HTERT RPE-1 (cell line): ENCODE measurements around the gene TBC1D22A.
"Not testable (repeated sequence)": the region's sequence is repeated elsewhere in the genome, so short reads cannot be mapped to it uniquely, and the experiment has no call there.

Experiments
- in situ Hi-C: fragments of 300-500 bp; cut with MboI; formaldehyde crosslinking; loops from 4 replicates; pipeline ENCODE4 v1.14.3; 2020; ENCODE audit warnings: low sequenced_read_pairs

Gene TBC1D22A

DNA sequence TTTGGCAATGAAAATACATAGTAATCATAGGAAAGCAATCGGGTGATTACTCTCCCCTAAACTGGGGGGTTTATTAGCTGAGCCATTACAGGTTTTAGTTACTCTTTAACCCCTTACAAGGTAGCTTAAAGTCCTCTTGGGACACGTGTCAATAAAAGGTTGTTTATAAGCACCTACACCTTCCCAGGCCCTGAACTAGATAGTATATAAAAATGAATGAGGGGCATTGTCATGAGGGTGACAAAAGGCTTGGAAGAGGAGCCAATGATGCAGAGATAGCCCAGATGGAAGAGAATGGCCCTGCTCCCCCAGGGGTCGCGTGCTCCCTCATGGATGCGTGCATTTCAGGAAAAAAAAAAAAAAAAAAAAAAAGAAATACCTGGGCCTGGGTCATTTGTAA lies 276.9 kb downstream of the TBC1D22A start:
- in situ Hi-C loops, result no loop called here

DNA sequence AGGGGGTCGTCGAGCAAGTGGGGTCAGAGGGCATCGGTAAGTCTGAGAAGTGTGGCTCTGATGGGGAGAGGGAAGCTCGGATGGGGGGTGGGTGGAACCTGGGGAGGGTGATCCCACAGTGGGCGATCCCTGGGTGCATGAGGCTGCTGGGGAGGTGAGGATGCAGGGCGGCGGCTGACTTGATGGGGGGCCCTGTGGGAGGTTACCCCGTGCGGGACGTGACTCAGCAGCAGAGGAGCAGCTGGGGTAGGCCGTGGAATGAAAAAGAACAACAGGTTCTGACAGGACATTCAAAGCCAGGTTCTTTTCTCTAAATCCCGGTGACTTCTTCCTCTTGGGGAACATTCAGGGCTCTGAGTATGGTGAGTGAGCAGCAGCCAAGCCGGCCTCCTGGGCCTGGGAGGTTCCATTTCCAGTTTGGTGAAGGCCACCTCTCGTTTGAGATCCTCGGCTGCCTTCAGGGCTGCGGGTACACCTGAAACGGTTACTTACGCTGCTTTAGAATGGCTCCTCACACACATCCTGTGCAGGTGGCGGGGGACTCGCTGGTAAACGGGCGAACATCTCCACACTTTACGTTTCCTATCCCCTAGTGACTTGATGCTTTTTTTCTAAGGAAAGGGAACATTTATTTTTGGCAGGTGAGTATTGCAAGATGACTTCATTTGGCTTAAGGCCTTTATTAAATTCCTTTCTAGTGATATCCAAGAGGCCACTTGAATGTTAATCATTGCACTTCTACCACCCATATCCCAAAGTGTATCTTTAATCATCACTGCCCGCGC lies 278.2 kb downstream of the TBC1D22A start:
- in situ Hi-C loops, result no loop called here

DNA sequence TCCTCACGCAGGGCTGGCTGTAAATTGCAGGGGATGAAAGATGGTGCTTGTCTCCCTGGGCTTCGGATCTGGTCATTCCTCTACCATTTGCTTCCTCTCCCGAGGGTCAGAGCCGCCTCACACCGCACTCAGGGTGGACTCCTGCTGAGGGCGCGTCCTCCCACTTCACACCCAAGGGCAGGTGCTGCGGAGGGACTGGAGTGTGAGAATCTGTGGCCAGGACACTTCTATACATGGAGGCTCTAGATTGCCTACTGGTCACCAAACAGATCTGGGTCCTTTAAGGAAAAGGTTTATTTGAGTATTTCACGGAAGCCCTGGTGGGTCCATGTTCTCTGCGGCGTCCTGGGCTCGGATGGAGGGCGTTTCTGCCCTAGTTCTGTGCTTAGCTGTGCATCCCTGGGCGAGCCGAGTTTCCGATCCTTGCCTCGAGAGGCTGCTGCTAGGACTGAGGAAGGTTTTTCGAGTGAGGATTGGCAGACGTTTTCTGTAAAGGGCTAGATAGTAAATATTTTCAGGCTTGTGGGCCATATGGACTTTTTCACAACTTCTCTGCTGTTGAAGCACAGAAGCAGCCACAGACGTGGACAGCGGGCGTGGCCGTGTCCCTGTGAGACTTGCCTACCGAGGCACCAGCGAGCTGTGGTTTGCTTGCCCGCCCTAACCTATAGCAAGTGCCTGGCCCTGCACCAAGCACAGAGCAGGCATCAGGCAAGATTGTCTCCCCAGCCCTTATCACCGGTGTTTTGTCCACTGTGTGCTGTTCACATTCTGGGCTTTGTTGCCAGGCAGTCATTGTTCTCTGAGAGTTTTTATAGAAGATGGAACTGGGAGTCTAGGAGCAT lies 279.0 kb downstream of the TBC1D22A start:
- in situ Hi-C loops, result no loop called here

DNA sequence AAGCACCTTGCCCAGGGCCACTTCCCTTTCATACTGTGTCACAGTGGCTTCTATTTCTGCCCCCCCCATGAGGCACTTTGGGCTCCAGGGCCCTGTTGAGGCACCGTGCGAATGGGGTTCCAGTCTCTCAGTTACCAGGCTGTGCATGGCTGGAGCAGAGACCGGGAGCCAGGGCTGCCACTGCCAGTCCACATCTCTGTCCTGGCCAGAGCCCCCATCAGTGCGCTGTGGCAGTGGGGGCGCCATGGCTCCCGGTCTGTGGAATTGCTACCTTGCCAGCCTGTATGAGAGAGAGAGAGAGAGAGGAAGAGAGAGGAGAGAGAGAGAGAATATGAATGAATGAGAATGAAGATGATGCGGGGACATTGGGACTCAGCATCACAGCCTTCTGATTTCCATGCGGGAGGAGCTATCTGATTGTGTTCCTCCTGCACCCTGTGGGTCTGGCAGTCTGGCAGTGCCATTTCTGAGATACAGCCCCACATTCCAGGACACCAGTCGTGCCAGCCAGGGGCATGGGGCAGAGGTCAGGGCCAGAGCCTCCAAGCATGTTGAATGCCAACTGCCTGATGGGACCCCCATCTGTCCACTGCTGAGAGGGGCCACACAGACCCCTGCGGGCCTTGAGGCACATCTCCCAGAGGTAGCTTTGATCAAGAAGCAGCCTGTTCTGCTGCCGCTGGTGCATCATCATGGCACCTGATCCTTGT lies 279.8 kb downstream of the TBC1D22A start:
- in situ Hi-C loops, result no loop called here

DNA sequence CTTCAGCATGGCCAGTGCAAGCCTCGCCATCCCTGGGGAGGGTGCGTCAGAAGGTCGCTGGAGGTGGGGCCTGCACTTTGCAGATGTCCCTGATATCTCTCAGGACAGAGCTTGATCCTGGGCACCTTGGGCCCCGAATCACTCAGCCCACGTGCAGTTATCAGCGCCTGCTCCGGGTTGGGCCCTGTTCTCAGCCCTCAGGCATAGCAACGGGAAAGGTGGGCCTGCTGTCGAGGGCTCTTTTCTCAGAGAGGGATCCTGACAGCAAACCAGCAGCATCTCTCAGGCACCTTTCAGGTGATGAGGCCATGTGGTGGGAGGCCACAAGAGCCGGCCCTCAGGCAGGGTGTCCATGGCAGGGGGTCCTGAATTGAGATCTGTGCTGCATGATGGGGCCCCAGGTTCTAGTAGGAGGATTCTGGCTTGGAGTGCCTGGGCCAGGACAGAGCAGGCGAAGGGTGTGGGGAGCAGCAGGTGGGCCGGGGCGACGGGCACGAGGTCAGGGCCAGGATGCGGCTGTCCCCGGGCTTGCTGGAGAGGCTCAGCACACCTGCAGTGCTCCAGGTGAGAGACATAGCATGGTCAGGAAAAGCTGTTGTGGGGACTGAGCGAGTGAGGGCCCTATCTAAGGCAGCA lies 280.5 kb downstream of the TBC1D22A start:
- in situ Hi-C loops, result no loop called here

DNA sequence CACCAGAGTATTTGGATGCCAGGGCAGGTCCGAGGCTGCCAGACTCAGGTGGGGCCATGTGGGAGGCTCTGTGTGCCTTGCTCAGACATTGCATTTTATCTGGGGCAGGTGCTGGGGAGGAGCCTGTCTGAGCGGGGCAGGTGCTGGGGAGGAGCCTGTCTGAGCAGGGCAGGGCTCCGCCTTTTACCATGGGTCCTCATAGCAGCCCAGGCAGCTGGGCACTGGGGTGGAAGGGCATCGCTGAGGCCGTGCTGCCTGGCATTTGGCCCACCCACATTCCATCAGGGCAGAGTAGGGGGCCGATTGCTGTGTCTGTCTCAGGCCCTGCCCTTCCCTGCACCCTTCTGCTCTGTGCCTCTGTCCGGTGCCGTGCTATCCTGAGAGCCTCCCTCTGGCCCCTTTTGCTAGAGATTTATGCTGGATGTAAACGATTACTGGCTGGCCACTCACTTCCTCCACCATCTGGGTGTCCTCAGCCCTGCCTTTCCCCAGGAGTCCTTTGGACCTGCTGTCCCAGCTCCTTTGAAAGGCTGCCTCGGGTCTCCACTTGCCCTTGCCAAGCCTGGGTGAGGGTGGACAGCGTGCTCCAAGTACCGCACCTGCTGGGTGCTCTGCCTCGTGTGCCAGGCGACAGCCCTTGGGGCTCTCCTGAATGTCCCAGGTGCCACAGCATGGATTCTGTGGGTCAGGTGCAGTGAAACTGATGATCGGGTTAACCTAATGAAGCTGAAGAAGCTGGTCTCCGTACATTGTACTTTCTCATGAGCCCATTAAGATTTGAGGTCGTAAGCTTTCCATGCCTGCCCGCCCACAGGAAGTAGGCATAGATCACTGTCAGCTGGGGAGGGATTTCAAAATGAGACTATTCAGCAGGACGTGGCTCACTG lies 281.6 kb downstream of the TBC1D22A start:
- in situ Hi-C loops, result no loop called here

DNA sequence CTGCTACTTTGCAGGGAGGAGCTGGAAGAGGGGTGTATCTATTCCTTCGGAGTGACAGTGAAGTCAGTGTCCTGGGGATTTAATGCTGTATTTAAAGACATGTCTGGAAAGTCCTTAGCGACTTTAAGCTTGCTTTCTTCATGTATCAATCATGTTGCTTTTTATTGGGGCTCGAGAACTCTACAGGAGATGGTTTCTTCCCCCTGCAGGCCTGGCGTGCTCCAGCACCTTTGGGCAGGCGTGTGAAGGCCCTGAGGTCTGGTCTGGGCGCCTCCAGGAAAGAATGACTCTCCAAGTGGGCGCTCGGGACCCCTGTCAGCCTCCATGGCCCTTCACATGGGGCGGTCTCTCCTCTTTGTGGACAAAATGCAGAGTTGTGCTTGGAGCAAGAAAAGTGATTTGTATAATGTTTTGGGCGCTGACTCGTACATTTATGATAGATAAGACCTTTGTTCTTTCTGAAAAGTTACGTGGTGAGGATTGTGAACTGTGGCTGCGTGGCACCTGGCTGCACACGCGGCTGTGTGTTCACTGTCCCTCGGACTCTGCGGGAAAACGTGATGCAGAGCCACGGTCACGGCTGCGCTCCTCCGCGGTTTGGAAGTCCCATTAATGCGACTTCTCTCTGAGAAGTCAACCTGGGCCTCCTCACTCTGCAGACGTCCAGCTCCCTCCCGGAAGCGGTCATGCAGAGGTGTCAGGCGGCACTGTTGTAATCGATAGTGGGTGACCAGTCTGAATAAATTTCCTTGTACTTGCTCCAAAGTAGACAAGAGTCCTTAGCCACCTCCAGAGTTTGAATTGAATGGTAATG lies 282.5 kb downstream of the TBC1D22A start:
- in situ Hi-C loops, result no loop called here

DNA sequence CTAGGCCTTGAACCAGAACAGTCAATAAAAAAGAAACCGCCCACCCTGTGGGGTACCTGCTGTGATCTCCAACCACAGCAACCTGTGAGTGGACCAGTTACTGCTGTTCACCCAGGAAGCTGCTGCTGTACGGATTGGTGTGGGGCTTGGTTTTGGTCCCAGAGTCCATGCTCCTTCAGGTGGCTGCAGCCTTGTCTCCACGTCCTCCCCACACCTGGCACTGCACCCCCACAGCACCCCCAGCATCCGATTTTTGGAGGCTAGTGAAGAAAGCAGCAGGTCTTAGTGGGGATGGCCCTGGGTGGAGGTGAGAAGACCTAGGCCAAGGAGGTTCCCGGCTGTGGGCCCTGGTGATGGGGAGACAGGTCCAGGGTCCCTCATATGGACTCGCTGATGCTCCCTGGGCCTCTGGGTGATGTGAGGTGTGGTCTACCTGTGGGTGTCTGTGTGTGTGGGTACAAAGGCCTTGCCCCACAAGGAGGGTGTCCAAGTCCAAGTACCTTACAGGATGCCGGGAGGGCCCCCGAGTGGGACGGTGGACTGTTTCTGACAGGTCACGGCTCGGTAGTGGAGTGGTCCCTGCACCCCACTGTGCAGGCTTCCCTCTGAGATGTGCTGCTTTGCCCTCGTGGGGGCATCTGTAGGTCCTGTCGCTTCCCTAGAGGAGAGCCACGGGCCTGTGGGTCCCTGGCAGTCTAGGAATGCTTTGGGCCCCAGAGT lies 283.4 kb downstream of the TBC1D22A start:
- in situ Hi-C loops, result no loop called here

DNA sequence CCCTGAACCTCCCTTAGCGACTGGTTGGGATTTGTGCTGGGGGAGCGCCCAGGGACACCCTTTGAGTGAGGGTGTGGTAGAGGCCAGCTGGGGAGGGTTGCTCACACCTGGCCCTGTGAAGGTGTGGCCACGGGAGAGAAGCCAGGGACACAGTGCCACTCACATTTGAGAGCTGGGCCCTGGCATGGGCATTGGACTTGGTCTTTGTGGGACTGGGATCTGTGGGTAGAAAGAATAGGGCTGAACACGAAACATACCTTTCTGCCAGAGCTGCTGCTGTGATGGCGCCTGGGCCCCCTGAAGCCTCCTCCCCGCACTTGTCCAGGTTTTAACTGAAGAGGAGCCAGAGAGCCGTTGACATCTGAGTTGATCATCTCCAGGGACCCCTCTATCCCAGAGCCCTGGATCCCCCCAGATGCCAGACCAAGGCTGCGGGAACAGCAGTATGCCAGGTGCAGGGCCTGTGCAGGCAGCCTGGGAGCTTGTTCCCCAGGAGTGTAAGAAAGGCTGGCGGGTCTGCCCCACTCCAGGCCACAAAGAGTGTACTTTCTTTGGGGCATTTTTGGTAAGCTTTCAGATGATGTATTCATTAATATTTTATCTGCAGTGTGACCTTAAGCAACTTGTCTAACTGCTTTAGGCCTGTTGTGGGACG lies 284.1 kb downstream of the TBC1D22A start:
- in situ Hi-C loops, result no loop called here

DNA sequence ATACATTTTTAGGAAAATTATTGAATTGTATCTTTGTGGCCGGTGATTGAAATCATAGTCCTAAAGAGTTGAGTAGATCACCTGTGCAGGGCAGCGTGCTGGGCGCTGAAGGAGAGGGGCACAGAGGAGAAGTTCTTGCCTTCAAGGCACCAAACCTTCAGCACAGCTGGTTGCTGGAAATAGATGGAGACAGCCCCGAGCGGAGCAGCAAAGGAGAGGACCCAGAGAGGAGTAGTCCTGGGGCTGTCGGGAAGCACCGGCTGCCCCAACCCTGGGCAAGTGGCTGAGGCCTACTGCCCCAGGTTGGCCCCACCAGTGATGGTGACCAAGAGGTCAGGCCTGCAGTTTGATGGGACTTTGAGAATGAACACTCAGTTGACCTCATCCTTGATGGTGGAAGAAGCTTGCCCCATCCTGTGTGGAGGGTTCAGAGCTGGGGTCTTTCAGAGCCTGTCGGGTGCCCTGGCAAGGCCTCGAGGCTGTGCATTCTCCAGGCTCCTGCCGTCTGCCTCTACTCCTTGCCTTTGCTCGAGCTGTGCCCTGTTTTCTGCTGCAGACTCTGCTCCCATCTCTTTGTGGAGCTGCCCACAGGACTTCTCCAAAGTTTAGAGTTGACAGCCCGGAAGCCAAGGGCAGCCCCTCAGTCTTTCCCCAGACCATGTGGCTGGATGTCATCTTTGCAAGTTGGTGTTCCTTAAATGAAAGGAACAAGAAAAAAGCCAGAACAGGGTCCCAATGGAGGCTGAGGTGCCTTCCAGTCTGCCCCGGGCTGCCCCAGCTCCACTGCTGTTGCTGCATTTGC lies 285.1 kb downstream of the TBC1D22A start:
- in situ Hi-C loops, result no loop called here

DNA sequence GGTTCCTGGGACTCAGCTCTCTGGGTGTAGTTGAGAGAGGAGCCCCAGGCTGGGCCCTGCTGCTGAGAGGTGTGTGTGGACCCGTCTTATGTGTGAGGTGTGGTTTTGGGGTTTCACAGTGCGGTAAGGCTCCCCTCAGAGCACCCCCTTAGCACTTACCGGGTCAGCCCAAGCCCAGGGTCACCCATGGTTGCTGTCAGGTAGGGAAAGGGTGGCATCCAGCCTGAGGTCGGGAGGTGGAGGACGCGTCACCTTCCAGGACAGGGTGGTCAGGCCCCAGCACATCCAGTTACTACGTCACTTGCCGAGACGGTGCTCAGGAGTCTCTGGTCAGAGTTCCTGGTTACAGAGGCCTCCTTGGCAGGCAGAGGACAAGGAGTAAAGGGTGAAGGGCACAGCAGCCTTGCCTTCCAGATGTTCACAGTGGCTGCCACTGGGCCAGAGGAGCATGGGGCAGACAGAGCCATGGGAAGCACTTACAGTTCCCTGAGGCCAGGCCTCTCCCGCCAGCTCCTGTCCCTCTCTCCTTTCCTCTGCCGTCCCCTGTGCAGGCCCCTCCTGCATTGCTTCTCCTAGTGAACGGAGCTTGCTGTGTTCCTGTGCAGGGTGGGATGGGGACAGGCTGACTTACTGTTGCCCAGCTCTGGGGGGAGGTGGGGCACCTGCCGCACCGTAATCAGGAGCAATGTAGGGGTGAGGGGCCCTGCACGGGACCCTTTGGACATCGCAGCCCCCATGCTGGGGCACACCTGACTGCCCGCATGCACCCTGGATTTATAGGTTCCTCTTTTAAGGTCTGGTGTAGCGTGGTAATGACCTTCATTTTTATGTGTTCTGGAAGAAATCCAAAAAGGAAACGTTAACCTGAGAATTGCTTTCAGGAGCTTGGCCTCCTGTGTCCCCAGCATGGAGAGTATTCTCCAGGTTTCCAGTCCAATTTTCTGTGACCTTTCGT lies 285.9 kb downstream of the TBC1D22A start:
- in situ Hi-C loops, result no loop called here

DNA sequence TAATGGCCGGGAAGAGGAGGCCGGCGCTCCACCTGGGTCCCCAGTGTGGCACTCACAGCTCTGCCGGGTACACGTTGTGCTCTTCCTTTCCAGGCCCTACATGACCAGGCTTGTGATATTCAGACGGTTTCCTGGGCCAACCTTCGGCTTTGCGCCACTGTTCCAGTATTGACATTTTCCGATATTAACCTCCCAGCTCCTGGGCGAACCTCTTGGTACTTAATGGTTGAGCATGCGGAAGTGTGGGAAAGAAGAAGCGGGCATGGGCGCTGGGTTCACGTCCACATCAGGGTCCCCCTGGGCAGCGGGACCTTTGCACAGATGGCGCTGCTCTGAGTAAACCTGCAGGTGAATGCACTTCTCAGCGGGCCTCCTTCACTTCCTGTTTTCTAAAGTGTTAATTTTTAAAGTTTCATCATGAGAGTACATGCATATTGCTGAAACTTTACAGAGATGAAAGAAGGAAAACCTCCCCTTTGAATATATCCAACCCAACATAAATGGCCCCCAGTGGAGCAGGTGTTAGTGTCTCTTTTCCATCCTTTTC lies 286.7 kb downstream of the TBC1D22A start:
- in situ Hi-C loops, result no loop called here

DNA sequence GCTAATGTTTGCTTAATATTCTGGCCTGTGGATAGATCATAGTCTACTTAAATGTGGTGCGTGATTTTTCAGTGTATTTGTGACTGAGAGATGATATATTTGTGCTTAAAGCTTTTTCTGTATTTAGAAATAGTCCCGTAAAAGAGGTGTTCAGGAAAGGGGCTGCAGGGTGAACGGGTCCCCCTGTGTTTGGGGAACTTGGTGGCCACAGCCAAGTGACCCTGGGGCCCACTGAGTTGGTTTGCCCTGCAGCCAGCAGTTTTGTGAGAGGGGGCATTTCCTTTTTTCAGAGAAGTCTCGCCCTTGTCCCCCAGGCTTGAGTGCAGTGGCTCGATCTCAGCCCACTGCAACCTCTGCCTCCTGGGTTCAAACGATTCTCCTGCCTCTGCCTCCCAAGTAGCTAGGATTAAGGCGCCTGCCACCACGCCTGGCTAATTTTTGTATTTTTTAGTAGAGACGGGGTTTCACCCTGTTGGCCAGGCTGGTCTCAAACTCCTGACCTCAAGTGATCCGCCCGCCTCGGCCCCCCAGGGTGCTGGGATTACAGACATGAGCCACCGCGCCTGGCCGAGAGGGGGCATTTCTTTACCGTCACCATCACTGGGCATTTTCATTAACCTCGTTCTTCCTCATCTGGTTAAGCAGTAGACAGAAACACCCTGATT lies 287.4 kb downstream of the TBC1D22A start:
- in situ Hi-C loops, result not testable (repeated sequence)

DNA sequence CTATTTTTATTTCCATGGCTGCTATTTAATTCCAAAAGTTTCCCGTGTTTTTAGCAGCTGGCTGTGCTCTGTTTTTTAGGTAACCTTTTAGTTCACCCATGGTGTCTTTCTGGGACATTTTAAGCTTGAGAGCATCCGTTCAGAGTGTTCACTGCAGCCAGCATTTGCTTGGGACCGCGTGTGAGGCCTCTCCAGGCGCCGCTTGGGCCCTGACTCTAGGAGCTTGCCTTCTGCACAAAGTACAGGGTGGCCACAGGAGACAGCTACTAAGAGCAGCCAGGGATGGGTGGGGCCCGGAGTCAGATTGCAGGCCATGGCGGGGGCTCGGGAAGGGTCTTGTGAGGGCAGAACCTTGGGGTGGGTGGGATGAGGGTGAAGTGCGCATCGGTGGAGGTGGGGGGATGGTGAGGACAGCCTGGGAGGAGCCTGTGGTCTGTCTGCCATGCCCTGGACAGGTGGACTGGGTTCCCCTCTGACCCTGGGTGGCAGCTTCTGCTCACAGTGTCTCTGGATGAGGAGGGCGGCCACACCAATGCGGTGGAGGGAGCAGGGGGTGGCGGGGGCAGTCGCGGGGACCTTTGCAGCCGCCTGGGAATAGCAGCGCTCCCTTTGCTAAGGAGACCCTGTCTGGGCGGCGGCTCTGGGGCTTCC lies 288.1 kb downstream of the TBC1D22A start:
- in situ Hi-C loops, result no loop called here
